Measurements from ENCODE around the gene CUL2. TPM values are rescaled to one million over a fixed set of nuclear protein-coding genes. Genes with fewer than 3 reads are reported as not detected.

Gene CUL2
- total RNA-seq, 1 experiment from 2014 or later, result 36.1 TPM

- TF ChIP-seq, protein P1, sequence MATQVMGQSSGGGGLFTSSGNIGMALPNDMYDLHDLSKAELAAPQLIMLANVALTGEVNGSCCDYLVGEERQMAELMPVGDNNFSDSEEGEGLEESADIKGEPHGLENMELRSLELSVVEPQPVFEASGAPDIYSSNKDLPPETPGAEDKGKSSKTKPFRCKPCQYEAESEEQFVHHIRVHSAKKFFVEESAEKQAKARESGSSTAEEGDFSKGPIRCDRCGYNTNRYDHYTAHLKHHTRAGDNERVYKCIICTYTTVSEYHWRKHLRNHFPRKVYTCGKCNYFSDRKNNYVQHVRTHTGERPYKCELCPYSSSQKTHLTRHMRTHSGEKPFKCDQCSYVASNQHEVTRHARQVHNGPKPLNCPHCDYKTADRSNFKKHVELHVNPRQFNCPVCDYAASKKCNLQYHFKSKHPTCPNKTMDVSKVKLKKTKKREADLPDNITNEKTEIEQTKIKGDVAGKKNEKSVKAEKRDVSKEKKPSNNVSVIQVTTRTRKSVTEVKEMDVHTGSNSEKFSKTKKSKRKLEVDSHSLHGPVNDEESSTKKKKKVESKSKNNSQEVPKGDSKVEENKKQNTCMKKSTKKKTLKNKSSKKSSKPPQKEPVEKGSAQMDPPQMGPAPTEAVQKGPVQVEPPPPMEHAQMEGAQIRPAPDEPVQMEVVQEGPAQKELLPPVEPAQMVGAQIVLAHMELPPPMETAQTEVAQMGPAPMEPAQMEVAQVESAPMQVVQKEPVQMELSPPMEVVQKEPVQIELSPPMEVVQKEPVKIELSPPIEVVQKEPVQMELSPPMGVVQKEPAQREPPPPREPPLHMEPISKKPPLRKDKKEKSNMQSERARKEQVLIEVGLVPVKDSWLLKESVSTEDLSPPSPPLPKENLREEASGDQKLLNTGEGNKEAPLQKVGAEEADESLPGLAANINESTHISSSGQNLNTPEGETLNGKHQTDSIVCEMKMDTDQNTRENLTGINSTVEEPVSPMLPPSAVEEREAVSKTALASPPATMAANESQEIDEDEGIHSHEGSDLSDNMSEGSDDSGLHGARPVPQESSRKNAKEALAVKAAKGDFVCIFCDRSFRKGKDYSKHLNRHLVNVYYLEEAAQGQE (IDR thresholded peaks at IDR 0.05; ENCODE audit: low read depth), result no peak
- TF ChIP-seq JUND (IDR thresholded peaks at IDR 0.05) (no peak), EZH2 (IDR thresholded peaks at IDR 0.05) (no peak)
Observed at GRCh38 chr10:34996843-34997242, 93.3 kb downstream of the CUL2 start (continued).

- ChIA-PET CTCF (interaction anchor here (1.1 to 1.7 kb wide), 2 partner anchors 58 to 200 kb away, joined by 4 to 5 read pairs; no protein-coding TSS in a partner anchor), RAD21 (ENCODE audit: low non-redundant PET in 1 of 2, low total read pairs in 2 of 2, uncharacterized antibody in 2 of 2, unreplicated experiment in 2 of 2) (no interaction called here), POLR2A (interaction anchor here (0.9 kb wide), 1 partner anchor 38 kb away, joined by 3 read pairs; no protein-coding TSS in a partner anchor)
- Histone ChIP-seq H2AFZ (ENCODE audit: low read depth, low read length, poor library complexity, severe bottlenecking) (no peak overlapping the region), H4K20me1 (ENCODE audit: insufficient read depth) (no peaks in the 10 kb centered on the region), H3K27ac (ENCODE audit: low read depth, low read length) (no peak overlapping the region), H3K79me2 (ENCODE audit: insufficient read depth, low read length) (no peaks in the 10 kb centered on the region), H3K4me2 (ENCODE audit: low read length) (no peak overlapping the region), H3K4me1 (ENCODE audit: control insufficient read depth in 1 of 2, insufficient read depth in 2 of 2, low read length in 2 of 2) (peaks cover 8 to 16% of the 10 kb centered on the region in 2 experiments; a peak in 3 of 4 replicates), H3K9me2 (ENCODE audit: insufficient read depth) (no peaks in the 10 kb centered on the region), H3K36me3 (ENCODE audit: control insufficient read depth in 1 of 2, insufficient read depth in 2 of 2, low read length in 2 of 2) (no peaks in the 10 kb centered on the region), H3K27me3 (ENCODE audit: insufficient read depth, low read length) (no peaks in the 10 kb centered on the region), H3K9me3 (ENCODE audit: control insufficient read depth in 1 of 2, insufficient read depth in 1 of 2, low read depth in 1 of 2, low read length in 2 of 2) (no peaks in the 10 kb centered on the region), H3K4me3 (replicated peaks in 1 of 2; ENCODE audit: low read depth in 1 of 2, low read length in 2 of 2) (no peak overlapping the region), H3K9ac (ENCODE audit: low read length) (no peak overlapping the region)
- no TSS peak for BruUV-seq (replicated peaks)
- no peak for ATAC-seq
- intact Hi-C loops (cut with micrococcal nuclease), result loop anchor here (2.0 kb wide), 1 partner anchor 223 kb away; no protein-coding TSS in a partner anchor
- TF ChIP-seq, protein P2, sequence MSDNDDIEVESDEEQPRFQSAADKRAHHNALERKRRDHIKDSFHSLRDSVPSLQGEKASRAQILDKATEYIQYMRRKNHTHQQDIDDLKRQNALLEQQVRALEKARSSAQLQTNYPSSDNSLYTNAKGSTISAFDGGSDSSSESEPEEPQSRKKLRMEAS (IDR thresholded peaks at IDR 0.05), result no peak
- no peak for DNase-seq (ENCODE audit: low read depth, low spot score)
Observed at GRCh38 chr10:34995925-34996324, 94.2 kb downstream of the CUL2 start.

Measured in HCT116 (cell line).